Activated CD8-positive, alpha-beta memory T cell treated with anti-CD3 and anti-CD28 coated beads, Interleukin-2, amount 50 U/mL, for 24 hours (primary cell): ENCODE measurements around the gene SIX1.

ENCODE experiments used
- DNase-seq: peaks from one replicate; pipeline ENCODE4 v3.0.0-alpha.2; 2020; ENCODE audit errors: extremely low read depth

SIX1 gene

GRCh38 chr14:60594062-60594461 is 55.2 kb downstream of the SIX1 start:
- no peak for DNase-seq
